ENCODE results near the gene VAV2. TPM values are rescaled to one million over a fixed set of nuclear protein-coding genes. Genes with fewer than 3 reads are reported as not detected.

Gene VAV2, protein sequence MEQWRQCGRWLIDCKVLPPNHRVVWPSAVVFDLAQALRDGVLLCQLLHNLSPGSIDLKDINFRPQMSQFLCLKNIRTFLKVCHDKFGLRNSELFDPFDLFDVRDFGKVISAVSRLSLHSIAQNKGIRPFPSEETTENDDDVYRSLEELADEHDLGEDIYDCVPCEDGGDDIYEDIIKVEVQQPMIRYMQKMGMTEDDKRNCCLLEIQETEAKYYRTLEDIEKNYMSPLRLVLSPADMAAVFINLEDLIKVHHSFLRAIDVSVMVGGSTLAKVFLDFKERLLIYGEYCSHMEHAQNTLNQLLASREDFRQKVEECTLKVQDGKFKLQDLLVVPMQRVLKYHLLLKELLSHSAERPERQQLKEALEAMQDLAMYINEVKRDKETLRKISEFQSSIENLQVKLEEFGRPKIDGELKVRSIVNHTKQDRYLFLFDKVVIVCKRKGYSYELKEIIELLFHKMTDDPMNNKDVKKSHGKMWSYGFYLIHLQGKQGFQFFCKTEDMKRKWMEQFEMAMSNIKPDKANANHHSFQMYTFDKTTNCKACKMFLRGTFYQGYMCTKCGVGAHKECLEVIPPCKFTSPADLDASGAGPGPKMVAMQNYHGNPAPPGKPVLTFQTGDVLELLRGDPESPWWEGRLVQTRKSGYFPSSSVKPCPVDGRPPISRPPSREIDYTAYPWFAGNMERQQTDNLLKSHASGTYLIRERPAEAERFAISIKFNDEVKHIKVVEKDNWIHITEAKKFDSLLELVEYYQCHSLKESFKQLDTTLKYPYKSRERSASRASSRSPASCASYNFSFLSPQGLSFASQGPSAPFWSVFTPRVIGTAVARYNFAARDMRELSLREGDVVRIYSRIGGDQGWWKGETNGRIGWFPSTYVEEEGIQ
- 54.6 and 55.9 TPM in 2 replicates for polyA plus RNA-seq (2013)

DNA sequence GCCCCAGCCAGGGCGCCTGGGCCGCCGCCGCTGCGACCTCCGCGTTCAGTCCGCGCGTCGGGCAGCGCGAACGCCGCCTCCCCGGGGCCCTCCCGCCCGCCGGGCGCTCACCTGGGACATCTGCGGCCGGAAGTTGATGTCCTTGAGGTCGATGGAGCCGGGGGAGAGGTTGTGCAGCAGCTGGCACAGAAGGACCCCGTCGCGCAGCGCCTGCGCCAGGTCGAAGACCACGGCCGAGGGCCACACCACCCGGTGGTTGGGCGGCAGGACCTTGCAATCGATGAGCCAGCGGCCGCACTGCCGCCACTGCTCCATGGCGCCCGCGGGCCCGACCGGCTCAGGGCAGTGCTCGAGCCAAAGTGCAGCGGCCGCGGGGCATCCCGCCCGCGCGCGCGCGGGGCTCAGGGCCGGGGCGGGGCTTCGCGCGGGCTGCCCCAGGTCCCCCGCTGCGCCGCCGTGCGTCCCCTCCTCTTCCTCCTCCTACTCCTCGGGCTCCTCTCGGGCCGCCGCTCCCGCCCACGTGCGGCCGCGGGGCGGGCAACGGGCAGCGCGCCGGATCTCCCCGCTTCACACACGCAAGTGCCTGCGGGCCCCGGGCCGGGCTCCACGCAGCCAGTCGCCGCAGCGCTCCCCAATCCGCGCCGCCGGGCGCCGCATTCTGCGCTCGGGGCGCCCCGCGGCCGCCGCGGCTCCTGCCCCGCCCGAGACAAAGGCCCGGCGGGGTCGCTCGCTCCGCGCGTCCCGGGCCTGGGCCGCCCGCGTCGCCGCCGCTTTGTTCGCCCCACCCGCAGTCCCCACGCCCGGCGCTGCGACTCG lies at the start of gene VAV2:
Gene VAV2, minus strand, starts transcription at position 361 of the 816 bp plus-strand sequence. Its CDS starts 46 bp downstream, at position 315.
- peak within 1 kb of the TSS; percentile 76 for H2BK12ac ChIP-seq (ENCODE audit: low read length)
- H2AK5ac ChIP-seq (ENCODE audit: low read length), result peak within 1 kb of the TSS; percentile 91
- H2AFZ ChIP-seq (ENCODE audit: insufficient read depth, low read length, poor library complexity), result peak within 1 kb of the TSS; percentile 93
- no peaks in the 10 kb centered on the region for H3K9me3 ChIP-seq (ENCODE audit: insufficient read depth, low read depth, low read length)
- H3K4me3 ChIP-seq (ENCODE audit: low read depth, low read length), result peak within 1 kb of the TSS; percentile 99
- H3K14ac ChIP-seq (ENCODE audit: low read length), result peak within 1 kb of the TSS; percentile 99
- peak within 1 kb of the TSS; percentile 98 for H3K9ac ChIP-seq (ENCODE audit: low read length)
- H4K12ac ChIP-seq (ENCODE audit: low read depth, low read length), result peak within 1 kb of the TSS; percentile 95
- WGBS (ENCODE audit: extremely low coverage, insufficient coverage, insufficient read length), result no CpG with 5 or more reads among the region's 124 CpGs
- peaks cover 10 to 15% of the 10 kb centered on the region in 2 experiments for H3K36me3 ChIP-seq (ENCODE audit: control insufficient read depth in 1 of 2, insufficient read depth in 2 of 2, low read length in 2 of 2)
- H2BK5ac ChIP-seq (ENCODE audit: low read depth, low read length, poor library complexity), result peak within 1 kb of the TSS; percentile 95
- peak within 1 kb of the TSS; percentile 91 for H3K4ac ChIP-seq (ENCODE audit: low read depth, low read length)
- H3K23ac ChIP-seq (ENCODE audit: low read length), result no peak within 1 kb of the TSS
- peak within 1 kb of the TSS; percentile 97 for H3K18ac ChIP-seq (ENCODE audit: low read length)
- H3K79me2 ChIP-seq (ENCODE audit: control insufficient read depth, insufficient read depth, low read length, poor library complexity), result peaks cover 52% of the 10 kb centered on the region
- H3K4me1 ChIP-seq (ENCODE audit: control insufficient read depth in 1 of 2, insufficient read depth in 2 of 2, low read length in 2 of 2), result peaks cover 15 to 23% of the 10 kb centered on the region in 2 experiments
- H3K27me3 ChIP-seq (ENCODE audit: insufficient read depth, low read length), result no peaks in the 10 kb centered on the region
- peak within 1 kb of the TSS; percentile 73 for H3K27ac ChIP-seq (ENCODE audit: low read depth, low read length)
- DNase-seq, result peak; percentile 75 to 87
- peaks cover 33% of the 10 kb centered on the region for H3K79me1 ChIP-seq (ENCODE audit: low read length)
- H2BK120ac ChIP-seq (ENCODE audit: insufficient read depth, low read length, poor library complexity), result peak within 1 kb of the TSS; percentile 98
- peak within 1 kb of the TSS; percentile 66 for H3K4me2 ChIP-seq (ENCODE audit: low read length)
- H4K91ac ChIP-seq (ENCODE audit: low read depth, low read length), result peak within 1 kb of the TSS; percentile 99
- H4K8ac ChIP-seq (ENCODE audit: low read depth, low read length), result peak within 1 kb of the TSS; percentile 96

DNA sequence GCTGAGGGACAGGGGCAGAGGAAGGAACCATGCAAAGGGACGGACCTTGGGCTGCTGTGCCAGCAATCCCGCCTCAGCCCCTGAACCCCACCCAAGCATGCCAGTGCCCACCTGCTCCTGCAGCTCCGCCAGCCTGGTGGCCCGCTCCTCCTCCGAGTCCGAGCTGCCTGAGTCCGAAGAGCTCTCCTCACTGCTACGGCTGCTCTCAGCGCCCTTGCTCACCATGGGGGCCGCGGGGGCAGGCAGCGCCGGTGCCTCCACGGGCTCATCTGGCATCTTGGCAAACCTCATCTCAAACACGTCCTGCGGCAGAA lies 49.5 kb upstream of the VAV2 start:
- no CpG with 5 or more reads among the region's 16 CpGs for WGBS (ENCODE audit: extremely low coverage, insufficient coverage, insufficient read length)
- Histone ChIP-seq H3K27me3 (ENCODE audit: insufficient read depth, low read length) (no peaks in the 10 kb centered on the region), H3K4me2 (ENCODE audit: low read length) (no peak overlapping the region), H4K91ac (ENCODE audit: low read depth, low read length) (no peak overlapping the region), H2BK120ac (ENCODE audit: insufficient read depth, low read length, poor library complexity) (no peak overlapping the region), H2BK5ac (ENCODE audit: low read depth, low read length, poor library complexity) (no peak overlapping the region), H3K4me1 (ENCODE audit: control insufficient read depth in 1 of 2, insufficient read depth in 2 of 2, low read length in 2 of 2) (no peaks in the 10 kb centered on the region), H3K23ac (ENCODE audit: low read length) (no peak overlapping the region), H3K9me3 (ENCODE audit: insufficient read depth, low read depth, low read length) (peaks cover 4% of the 10 kb centered on the region), H2AFZ (ENCODE audit: insufficient read depth, low read length, poor library complexity) (no peak overlapping the region), H3K4me3 (ENCODE audit: low read depth, low read length) (no peak overlapping the region), H2BK12ac (ENCODE audit: low read length) (no peak overlapping the region), H3K4ac (ENCODE audit: low read depth, low read length) (no peak overlapping the region), H3K36me3 (ENCODE audit: control insufficient read depth in 1 of 2, insufficient read depth in 2 of 2, low read length in 2 of 2) (peaks cover 59 to 62% of the 10 kb centered on the region in 2 experiments), H3K27ac (ENCODE audit: low read depth, low read length) (no peak overlapping the region), H3K9ac (ENCODE audit: low read length) (no peak overlapping the region), H4K8ac (ENCODE audit: low read depth, low read length) (no peak overlapping the region), H3K79me1 (ENCODE audit: low read length) (no peaks in the 10 kb centered on the region), H3K79me2 (ENCODE audit: control insufficient read depth, insufficient read depth, low read length, poor library complexity) (no peaks in the 10 kb centered on the region), H3K14ac (ENCODE audit: low read length) (no peak overlapping the region), H2AK5ac (ENCODE audit: low read length) (no peak overlapping the region), H4K12ac (ENCODE audit: low read depth, low read length) (no peak overlapping the region), H3K18ac (ENCODE audit: low read length) (no peak overlapping the region)
- no peak for DNase-seq

DNA sequence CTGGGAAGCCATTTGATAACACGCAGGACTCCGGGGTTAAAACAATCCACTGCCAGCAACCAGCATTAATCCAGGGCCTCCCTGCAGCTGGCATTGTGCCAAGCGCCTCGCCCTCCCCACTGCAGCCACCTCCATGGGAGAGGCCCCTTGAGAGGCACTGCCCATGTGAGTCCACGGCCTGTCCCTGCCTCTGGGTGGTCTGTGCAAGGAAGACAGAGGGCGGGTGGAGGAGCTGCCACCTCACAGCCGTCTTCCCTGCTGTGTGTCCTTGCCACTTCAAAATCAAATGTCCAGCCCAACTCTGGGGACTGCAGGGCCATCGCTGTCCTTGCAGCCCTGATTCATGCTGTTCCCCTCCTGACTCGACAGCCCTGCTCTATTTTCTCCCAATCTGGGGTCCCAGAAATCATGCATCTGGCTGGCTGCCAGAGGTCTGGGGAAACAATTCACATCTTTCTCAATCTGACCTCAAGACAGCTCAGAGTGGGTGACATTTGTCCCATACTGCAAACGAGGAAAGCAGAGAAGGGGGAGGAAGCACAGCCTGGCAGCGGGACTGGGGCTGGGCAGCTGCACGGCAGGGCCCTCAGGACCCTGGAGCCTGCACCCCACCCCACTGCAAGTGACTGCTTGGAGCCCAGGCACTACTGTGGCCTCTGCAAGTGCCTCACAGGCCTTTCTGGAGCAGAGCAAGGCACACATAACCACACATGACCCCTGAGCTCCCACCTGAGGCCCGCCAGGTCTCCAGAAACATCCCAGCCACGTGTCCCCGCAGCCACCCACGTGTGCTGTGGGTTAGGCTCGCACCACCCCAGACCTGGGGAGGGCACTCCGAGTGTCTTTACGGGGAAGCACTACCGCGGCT lies 48.9 kb upstream of the VAV2 start:
- Histone ChIP-seq H4K91ac (ENCODE audit: low read depth, low read length) (no peak overlapping the region), H3K79me1 (ENCODE audit: low read length) (no peaks in the 10 kb centered on the region), H2BK120ac (ENCODE audit: insufficient read depth, low read length, poor library complexity) (no peak overlapping the region), H3K4me2 (ENCODE audit: low read length) (no peak overlapping the region), H3K23ac (ENCODE audit: low read length) (no peak overlapping the region), H3K9me3 (ENCODE audit: insufficient read depth, low read depth, low read length) (peaks cover 3% of the 10 kb centered on the region), H3K36me3 (ENCODE audit: control insufficient read depth in 1 of 2, insufficient read depth in 2 of 2, low read length in 2 of 2) (peaks cover 57 to 60% of the 10 kb centered on the region in 2 experiments), H3K4me3 (ENCODE audit: low read depth, low read length) (no peak overlapping the region), H3K9ac (ENCODE audit: low read length) (no peak overlapping the region), H3K79me2 (ENCODE audit: control insufficient read depth, insufficient read depth, low read length, poor library complexity) (no peaks in the 10 kb centered on the region), H4K8ac (ENCODE audit: low read depth, low read length) (no peak overlapping the region), H3K14ac (ENCODE audit: low read length) (no peak overlapping the region), H2BK12ac (ENCODE audit: low read length) (no peak overlapping the region), H3K4ac (ENCODE audit: low read depth, low read length) (no peak overlapping the region), H3K27me3 (ENCODE audit: insufficient read depth, low read length) (no peaks in the 10 kb centered on the region), H4K12ac (ENCODE audit: low read depth, low read length) (no peak overlapping the region), H2AK5ac (ENCODE audit: low read length) (no peak overlapping the region), H3K18ac (ENCODE audit: low read length) (no peak overlapping the region), H2BK5ac (ENCODE audit: low read depth, low read length, poor library complexity) (no peak overlapping the region), H2AFZ (ENCODE audit: insufficient read depth, low read length, poor library complexity) (no peak overlapping the region), H3K27ac (ENCODE audit: low read depth, low read length) (no peak overlapping the region), H3K4me1 (ENCODE audit: control insufficient read depth in 1 of 2, insufficient read depth in 2 of 2, low read length in 2 of 2) (no peaks in the 10 kb centered on the region)
- no peak for DNase-seq
- WGBS (ENCODE audit: extremely low coverage, insufficient coverage, insufficient read length), result no CpG with 5 or more reads among the region's 21 CpGs
